Activated CD4-positive, CD25-positive, alpha-beta regulatory T cell (primary cell): ENCODE results near the gene LILRB5.
"Not testable (repeated sequence)": the region's sequence is repeated elsewhere in the genome, so short reads cannot be mapped to it uniquely, and the experiment has no call there.

ENCODE experiments used
- DNase-seq, 4 experiments: peaks; one replicate each; lab custom pipeline; 2025; lab: John Stamatoyannopoulos, UW

Gene LILRB5

DNA sequence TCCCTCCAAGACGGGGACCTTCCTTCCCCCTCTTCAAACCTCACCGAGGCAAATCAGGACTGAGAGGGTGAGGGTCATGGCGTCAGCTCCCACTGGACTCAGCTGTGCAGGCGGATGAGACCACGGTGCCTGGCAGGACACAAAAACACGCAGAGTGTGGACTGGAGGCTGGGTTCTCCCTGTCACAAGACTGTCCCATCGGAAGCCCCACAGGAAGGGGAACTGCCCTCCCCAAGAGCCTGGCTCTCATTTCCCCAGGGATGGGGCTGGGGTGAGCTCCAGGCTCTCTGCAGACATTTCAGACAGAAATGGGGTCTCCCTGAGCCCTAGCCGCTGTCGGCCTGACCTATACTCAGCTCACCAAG, at the start of gene LILRB5:
Gene LILRB5 (minus strand): TSS at position 158 of the 365 bp plus-strand sequence. CDS start 80 bp downstream, at position 78.
- no peak for DNase-seq

DNA sequence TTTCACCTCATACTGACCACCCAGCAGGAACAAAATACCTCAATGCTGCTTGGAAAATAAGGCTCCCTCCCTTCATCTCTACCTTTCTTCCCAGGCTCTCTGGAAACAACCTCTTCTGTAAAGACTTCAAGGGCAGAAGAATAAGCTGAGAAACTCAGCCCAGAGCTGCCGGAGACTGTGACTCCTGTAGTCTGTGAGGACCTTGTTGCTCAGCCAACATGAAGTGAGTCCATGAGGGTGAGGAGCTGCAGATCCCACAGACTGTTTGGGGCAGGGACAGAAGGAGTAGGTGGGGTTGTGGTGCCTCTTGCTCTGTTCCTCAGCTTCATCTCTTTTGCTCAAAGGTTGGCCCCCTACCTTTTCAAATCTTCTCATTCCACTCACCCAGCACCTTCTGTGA, 48.1 kb upstream of the LILRB5 start:
- no peak for DNase-seq

DNA sequence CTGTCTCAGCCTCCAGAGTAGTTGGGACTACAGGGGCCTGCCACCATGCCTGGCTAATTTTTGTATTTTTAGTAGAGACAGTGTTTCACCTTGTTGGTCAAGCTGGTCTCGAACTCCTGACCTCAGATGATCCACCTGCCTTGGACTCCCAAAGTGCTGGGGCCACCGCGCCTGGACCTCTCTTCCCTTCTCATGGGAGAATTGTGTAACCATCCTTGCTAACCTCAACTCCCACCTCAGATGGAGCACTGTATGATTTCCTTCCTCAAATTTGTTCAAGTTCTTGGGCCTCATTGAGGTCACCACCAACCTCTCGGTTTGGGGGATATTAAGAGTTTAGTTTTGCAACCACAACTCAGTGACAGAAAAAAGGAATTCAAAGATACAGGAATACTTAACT, 45.2 kb upstream of the LILRB5 start:
- DNase-seq, result no peak

DNA sequence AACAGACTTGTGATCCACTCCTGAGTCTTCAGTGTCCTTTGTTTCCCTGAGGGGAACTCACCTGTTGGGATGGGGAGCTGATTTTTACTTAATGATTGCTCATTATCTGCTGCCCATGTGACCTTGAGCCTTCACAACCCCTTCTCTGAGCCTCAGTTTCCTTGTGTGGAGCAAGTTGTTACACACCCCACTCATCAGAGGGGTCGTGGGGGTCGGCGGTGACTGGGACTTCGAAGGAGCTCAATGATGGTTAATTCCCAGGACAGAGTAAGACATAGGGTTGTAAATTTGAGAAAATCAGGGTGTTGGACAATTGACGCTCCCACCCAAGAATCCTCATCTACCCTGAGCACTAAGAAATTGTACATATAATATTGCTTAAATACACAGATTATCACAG, 42.4 kb upstream of the LILRB5 start:
- DNase-seq, result no peak

DNA sequence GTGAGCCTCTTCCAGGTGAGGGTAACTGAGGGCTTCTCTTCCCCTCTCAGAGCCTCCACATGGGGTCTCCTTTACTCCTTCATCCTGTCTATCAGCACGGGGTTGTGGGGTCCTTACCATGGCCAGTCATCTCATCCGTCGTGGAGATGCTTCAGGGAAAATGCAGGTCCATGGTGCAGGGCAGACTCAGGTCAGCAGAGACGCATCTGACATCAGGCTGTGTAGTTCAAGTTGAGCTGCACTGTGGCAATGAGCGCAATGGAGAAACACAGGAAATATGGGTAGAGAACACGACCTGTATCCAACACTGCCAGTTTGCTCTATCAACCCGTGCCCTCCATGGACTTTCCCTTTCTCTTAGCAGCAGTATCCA, 42.0 kb upstream of the LILRB5 start:
- no peak for DNase-seq

DNA sequence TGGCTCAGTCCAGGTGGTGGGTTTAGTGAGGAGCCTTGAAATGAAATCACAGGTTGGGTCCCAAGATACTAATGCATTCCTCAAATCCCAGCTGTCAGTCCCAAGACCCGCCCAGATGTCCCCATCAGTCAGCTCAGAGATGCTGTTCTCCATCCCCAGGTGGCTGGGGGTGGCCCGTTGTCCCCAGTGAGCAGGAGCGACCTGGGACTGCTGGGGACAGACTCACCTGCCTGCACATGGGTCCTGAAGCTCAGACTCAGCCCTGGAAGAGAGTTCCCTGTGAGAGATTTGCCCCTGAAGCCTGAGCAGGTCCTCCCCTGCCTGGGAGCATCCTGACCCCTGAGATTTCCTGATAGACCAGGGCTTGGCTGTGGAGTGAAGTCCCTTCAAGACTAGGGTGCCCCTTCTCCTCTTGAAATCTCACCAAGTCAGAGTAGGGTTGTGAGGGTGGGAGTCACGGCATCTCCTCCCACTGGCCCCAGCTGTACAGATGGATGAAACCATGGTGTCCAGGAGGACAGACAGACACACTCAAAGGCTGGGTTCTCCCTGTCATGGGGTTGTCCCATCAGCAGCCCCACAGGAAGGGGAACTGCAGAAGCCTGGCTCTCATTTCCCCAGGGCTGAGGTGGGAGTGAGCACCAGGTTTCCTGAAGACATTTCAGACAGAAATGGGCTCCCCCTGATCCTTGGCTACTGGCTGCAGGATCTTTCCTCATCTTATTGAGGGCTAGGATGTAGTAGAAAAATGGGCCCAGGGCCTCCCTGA, 41.5 kb upstream of the LILRB5 start:
- DNase-seq, result no peak

DNA sequence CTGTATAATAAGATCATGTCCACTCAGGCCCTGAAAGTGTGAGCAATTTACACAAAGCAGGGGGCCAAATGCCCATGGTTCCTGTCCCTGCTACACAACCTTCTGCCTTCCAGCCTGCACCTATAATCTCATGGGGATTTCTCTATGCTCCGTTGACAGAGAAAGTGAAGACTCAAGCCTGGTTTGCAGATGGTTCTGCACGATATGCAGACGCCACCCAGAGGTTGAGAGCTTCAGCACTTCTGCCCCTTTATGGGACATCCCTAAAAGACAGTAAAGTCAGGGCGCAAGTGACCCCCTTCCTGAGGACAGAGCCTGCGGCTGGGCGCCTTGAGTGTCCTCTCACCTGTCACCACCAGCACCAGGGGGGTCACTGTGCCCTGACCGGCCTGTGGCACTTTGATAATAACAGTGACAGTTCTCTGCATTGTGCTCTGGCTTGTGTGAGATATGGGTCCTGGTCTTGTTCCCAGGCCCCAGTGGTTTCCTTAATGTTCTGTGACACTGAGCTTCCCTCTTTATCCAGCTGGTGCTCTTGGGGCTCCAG, 40.8 kb upstream of the LILRB5 start:
- no peak for DNase-seq

DNA sequence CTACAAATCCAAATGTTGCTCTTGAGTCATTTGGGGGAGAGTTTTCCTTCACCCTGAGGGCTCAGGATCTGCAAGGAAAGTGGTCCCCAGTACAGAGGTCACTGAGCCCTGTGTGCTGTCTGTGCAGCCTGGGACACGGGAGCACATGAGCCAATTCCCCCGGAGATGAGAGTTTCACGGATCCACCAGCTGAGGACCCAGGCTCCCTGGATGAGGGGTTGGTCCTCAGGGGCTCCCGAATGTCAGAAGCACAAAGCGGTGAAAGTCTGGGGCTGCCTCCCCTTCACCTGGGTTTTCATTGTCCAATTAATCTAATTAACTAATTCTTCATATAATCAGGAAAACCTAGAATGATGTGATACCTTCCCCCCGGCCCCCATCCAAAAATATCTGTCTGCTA, 37.5 kb upstream of the LILRB5 start:
- no peak for DNase-seq

DNA sequence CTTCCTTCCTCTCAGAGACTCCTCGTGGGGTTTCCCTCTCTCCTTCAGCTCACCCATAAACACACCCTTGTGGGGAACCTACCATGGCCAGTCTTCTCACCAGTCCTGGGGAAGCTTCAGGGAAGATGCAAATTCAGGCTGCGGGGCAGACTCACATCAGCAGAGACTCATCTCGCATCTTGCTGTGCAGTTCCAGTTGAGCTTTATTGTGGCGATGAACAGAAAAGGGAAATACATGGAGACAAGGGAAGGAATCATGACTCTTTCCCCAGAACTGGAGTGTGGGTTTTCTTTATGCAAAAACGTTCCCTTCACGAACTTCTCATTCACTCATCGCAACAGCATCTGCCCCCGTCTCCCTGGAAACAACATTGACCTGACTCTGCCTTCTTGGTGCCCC, 32.1 kb upstream of the LILRB5 start:
- DNase-seq, result not testable (repeated sequence)

DNA sequence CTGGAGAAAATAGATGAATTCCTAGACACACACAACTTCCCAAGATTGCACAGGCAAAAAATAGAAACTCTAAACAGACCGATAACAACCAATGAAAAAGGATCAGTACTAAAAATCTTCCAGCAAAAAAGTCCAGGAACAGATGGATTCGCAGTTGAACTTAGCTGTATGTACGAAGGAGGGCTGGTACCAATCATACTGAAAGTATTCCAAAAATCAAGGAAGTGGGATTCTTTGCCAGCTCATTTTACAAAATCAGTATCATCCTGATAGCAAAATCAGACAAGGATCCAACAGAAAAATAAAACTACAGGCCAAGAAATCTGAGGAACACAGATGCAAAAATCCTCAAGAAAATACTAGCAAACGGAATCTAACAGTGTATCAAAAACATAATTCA, 30.4 kb upstream of the LILRB5 start:
- DNase-seq, result no peak

DNA sequence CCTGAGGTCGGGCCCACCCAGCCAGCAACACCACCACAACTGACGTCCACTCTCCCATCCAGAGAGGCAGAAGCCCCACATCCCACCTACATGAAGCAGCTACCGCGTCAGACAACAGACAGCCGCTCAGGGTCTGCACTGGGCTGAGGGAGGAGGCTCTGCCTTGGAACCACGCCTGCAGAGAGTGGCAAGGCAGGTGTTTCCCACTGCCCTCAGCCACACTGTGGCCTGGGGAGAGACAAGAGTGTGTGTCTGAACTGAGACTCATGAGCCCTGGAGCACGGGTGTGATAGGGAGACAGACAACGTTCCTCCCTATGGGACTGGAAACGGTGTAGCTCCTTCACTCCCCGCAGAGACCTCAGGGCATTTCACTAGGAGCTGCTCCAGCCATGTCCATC, 29.2 kb upstream of the LILRB5 start:
- not testable (repeated sequence) for DNase-seq

DNA sequence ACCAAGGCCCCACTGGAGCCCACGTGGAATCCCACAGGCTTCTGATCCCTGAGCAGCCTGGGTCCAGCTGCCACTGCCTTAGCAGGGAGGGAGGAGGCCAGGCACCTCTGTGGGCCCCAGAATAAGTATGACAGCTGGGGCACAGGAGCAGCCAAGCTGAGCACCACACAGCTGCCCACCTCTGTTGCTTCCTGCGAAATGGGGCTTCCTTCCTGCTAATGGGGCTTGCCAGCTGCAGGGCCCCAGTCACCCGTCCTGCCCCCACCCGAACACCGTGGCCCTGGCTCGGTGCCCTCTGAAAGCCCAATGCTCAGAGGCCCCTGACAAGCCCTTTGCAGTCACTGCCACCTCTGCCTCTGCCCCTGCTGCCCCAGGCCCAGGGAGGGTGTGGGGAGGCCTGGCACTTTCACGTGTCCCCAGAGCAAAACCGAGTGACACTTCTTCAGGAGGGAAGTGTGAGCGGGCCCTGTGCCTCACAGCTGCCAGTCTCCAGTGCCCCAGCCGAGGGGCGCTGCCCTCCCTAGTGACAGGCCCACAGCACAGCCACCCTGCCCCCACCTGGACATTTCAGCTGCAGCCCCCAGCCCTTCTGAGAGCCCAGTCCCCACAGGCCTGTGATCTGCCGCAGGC, 28.5 kb upstream of the LILRB5 start:
- not testable (repeated sequence) for DNase-seq

DNA sequence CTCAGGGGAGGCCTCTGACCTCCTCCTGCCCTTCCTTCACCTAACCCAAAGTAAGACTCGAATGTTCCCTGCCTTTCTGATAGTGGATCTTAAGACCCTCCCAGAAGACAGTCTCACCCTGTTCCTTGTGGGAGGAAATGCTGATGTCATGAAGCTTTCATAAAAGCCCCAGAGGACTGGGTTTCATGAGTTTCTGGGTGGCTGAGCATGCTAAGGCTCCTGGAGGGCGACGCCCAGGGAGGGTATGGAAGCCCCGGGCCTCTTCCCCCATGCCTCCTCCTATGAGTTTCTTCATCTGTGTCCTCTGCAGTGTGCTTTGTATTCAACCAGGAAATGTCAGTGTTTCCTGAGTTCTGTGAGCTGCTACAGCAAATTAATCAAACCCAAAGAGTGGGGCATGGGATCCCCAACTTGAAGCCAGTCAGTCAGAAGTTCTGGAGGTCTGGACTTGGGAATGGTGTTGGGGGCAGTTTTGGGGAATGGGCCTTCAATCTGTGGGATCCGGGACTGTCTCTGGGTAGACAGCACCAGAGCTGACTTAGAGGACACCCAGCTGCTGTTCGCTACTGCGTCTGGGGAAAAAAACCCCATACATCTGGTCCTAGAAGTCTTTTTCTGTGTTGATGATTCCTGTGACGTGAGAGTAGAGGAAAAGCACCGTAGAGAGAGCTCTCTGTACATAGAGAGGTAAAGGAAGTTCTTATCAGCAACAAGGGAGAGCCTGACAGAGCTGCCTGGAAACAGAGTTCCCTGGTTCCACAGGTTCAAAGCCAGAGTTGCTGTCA, 25.8 kb upstream of the LILRB5 start:
- DNase-seq, result no peak

DNA sequence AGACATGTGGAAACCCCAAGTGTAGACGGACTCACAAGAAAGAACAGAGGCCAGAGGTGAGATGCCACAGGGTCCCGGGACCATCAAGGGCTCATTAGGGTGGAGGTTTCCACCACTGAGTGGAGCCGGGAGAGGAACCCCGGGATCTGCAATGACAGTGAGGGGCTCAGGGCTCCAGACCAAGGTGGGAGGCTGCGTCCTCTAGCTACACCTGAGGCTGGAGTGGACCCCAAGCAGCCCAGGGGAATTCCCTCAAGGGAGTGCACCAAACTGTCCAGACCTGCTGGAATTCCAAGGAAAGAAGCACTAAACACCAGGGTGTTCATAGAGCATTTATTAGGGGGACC, 24.6 kb upstream of the LILRB5 start:
- not testable (repeated sequence) for DNase-seq

DNA sequence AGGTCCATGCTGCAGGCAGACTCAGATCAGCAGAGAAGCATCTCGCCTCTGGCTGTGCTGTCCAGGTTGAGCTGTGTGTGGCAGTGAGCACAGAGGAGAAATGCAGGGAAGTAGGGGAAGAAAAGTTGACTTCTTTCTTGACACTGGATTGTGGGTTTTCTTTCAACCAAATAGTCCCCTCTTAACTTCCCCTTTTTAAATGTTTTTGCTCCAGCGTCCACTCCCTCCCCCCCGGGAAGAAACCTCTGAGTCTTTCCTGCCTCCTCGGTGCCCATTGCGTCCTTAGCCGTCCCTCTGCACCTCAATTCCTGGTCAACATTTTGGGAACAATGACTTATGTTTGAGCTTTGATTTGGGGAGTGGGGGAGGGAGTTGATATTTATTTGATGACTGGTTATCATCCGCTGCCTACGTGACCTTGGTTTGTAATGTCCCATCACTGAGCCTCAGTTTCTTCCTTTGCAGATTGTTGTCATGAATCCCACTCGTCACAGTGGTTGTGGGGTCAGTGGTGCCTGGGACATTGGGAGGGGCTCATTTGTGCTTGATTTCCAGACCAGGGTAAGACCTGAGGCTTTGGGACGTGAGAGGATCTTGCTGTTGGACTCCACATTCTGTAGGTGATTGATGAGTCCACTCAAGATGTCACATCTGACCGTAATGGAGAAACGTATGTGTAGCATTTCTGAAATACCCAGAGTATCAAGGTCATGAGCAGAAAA, 24.1 kb upstream of the LILRB5 start, which contains the start of gene LILRB2:
Gene LILRB2 (minus strand): TSS at position 104 of the 722 bp plus-strand sequence. CDS start 614 bp downstream, outside the sequence.
- DNase-seq, result no peak

DNA sequence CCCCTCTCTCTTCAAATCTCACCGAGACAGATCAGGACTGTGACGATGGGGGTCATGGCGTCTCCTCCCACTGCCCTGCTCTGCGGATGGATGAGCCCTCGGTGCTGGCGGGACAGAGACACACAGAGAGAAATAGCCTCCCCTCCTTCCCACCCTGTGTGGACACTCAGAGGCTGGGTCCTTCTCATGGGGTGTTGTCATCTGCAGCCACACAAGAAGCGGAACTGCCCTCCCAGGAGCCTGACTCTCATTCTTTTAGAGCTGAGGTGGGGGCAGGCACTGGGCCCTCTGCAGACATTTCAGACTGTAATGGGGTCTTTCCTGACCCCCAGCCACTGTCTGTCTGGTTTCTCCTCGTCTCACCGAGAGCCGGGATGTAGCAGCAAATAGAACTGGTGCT, 23.4 kb upstream of the LILRB5 start:
- not testable (repeated sequence) for DNase-seq

DNA sequence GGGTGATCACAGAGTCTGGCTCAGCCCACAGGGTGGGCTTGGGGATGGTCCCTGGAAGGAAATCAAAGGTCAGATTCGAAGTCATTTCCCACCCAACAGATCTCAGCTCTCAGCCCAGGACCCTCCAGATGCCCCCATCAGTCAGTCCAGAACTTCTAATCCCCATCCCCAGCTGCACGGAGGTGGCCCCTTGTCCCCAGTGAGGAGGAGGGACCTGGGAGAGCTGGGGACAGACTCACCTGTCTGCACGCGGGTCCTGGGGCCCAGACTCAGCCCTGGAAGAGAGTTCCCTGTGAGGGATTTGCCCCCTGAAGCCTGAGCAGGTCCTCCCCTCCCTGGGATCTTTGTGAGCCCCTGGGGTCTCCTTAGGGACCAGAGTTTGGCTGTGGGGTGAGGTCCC, 23.0 kb upstream of the LILRB5 start:
- DNase-seq, result not testable (repeated sequence)

DNA sequence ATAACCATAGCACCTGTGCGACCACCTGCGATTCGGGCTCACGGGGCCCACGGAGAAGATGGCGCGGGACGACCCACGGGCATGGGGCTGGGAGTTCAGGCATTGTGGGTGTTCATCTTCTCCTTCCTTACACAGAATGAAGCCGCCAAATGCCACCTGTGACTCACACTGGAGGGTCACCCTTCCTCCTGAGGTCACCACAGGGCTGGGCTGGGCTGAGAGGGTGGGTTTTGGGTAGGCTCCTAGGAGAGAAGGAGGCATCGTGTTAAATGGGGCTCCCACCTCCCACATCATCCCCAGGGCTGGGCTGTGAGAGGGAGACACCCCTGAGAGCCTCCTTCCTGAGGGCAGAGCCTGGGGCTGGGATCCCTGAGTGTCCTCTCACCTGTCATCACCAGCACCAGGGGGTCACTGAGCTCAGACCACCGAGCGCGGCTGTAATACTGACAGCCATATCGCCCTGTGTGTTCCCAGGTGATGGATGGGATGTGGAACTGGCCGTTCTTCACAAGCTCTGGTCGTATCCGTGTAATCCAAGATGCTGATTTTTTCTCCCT, 22.4 kb upstream of the LILRB5 start:
- DNase-seq, result no peak

DNA sequence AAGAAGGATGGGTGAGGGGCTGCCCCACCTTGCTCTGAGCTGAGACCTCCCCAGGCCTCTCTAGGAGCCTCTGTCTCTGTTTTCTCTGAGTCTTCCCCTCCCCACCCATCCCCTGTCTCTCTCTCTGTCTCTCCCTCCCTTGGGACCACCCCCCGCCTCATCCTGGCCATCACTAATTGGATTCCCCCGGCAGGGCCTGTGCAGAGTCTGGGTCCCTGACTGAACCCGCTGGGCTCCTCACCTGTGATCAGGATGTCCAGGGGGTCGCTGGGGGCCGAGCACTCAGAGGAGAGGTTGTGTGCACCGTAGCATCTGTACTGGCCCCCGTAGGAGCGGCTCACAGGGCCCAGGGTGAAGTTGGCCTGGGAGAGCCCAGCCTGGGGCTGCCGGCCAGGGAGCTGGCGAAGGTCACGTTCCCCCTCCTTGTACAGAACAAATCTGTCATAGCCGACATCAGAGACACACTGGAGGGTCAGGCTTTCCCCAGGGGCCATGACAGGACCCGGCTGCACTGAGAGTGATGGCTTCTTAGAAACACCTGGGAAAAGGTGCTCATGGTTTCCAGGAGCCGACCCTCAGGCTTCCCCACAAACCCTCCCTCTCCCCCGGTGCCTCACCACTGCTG, 21.6 kb upstream of the LILRB5 start:
- DNase-seq, result not testable (repeated sequence)

DNA sequence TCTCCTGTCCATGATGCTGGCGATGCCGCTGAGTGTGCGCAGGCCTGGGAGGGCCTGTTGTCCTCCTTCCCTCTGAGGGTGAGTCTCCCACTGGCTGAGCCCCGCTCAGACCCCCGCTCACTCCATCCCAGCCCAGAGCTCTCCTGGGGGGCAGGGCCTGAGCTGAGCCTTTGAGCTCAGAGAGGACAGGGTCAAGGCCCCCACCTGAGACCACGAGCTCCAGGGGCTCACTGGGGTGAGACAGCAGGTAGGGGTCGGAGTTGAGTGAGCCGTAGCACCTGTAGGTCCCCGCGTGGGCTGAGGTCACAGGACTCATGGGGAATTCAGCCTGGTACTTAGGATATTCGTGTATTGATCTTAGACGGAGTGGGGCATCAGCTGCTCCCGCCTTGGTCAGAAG, 21.0 kb upstream of the LILRB5 start:
- not testable (repeated sequence) for DNase-seq

DNA sequence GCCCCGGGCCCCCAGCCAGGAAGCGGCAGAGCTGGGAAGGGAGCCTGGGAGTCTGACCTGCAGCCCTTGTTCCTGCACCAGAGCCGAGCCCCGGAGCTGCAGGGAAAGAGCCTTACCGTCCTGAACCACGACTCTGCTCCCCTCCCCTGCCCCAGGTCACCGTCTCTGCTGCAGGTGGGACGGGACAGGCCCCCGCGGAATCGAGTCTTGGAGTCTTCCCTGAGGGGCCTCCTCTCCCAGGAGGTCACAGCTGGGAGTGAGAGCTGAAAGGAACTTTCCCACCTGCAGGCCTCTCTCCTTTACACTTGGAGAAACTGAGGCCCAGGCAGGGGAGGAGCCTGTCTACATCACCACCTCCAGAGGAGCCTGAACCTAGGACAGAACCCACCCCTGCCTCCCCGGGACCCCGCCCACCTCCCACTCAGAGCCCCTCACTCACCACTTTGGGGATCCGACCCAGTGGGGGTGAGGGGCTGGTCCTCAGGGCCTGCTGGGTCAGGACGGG, 20.1 kb upstream of the LILRB5 start:
- not testable (repeated sequence) for DNase-seq
